Measurements from ENCODE around the gene BCL10. TPM values are rescaled to one million over a fixed set of nuclear protein-coding genes. Genes with fewer than 3 reads are reported as not detected.

Gene BCL10
- total RNA-seq, 1 experiment from 2014 or later, result 29.9 TPM

- peaks cover 9% of the 10 kb centered on the region; the same call in 1 of the 2 replicates for H3K36me3 ChIP-seq (ENCODE audit: low read depth, low read length)
- H3K9me2 ChIP-seq (replicated peaks; ENCODE audit: low read length), result no peaks in the 10 kb centered on the region
- no peaks in the 10 kb centered on the region for H3K27me3 ChIP-seq (ENCODE audit: low read length)
- H3K4me2 ChIP-seq (ENCODE audit: low read length), result no peak overlapping the region
- H3K79me2 ChIP-seq (ENCODE audit: low read length), result peaks cover 36% of the 10 kb centered on the region
- H2AFZ ChIP-seq (ENCODE audit: low read length), result no peak overlapping the region
- ChIA-PET POLR2A (ENCODE audit: unreplicated experiment) (no interaction called here), CTCF (no interaction called here)
- intact Hi-C loops (cut with micrococcal nuclease), result no loop called here
- no peaks in the 10 kb centered on the region for H3K9me3 ChIP-seq (ENCODE audit: low read length)
- DNase-seq, result no peak
- peaks cover 75% of the 10 kb centered on the region for H3K4me1 ChIP-seq (ENCODE audit: insufficient read depth, low read length)
- ATAC-seq, result no peak
- no peak overlapping the region for H3K27ac ChIP-seq (ENCODE audit: low read length)
- H3K9ac ChIP-seq (ENCODE audit: low read length), result no peak overlapping the region
- no peak for TF ChIP-seq EZH2phosphoT487 (IDR thresholded peaks at IDR 0.05; ENCODE audit: borderline replicate concordance, low read length)
- TF ChIP-seq EZH2 (IDR thresholded peaks at IDR 0.05; ENCODE audit: low read length, unreplicated experiment), result no peak
- TF ChIP-seq, protein P1, sequence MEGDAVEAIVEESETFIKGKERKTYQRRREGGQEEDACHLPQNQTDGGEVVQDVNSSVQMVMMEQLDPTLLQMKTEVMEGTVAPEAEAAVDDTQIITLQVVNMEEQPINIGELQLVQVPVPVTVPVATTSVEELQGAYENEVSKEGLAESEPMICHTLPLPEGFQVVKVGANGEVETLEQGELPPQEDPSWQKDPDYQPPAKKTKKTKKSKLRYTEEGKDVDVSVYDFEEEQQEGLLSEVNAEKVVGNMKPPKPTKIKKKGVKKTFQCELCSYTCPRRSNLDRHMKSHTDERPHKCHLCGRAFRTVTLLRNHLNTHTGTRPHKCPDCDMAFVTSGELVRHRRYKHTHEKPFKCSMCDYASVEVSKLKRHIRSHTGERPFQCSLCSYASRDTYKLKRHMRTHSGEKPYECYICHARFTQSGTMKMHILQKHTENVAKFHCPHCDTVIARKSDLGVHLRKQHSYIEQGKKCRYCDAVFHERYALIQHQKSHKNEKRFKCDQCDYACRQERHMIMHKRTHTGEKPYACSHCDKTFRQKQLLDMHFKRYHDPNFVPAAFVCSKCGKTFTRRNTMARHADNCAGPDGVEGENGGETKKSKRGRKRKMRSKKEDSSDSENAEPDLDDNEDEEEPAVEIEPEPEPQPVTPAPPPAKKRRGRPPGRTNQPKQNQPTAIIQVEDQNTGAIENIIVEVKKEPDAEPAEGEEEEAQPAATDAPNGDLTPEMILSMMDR (conservative IDR thresholded peaks at IDR 0.05; ENCODE audit: low read depth, low read length), result no peak
- BruUV-seq (replicated peaks), result no TSS peak
- no peak overlapping the region for H3K4me3 ChIP-seq (ENCODE audit: low read length)
- H4K20me1 ChIP-seq (ENCODE audit: low read length), result no peaks in the 10 kb centered on the region
- H3F3A ChIP-seq (ENCODE audit: low read length, unreplicated experiment), result no peaks in the 10 kb centered on the region
Observed at GRCh38 chr1:85323770-85324169, 47.3 kb upstream of the BCL10 start.

DNA sequence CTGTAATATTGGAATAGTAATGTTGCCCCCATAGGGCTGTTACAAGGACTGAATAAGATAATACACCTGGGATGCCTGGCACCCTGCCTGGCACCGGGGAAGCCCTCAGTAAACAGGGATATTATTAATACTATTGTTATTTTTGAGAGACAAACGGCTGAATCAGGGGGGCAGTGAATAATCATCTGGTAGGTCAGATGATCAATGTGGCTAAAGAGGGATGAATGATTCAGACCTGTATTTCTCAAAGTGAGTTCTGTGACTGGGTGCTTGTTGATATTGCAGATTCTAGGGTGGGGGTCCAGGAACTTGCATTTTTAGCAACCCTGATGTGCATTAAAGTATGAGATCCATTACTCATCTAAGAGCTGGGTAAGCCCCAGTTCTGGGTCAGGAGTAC, 46.2 kb upstream of the BCL10 start:
- Histone ChIP-seq H4K20me1 (ENCODE audit: low read length) (no peaks in the 10 kb centered on the region), H3K9me3 (ENCODE audit: low read length) (no peaks in the 10 kb centered on the region), H3K9me2 (replicated peaks; ENCODE audit: low read length) (no peaks in the 10 kb centered on the region), H3K27ac (ENCODE audit: low read length) (peak overlapping the region; percentile 8; the same call in 1 of the 2 replicates), H3K27me3 (ENCODE audit: low read length) (no peaks in the 10 kb centered on the region), H3K79me2 (ENCODE audit: low read length) (peaks cover 27% of the 10 kb centered on the region), H3F3A (ENCODE audit: low read length, unreplicated experiment) (no peaks in the 10 kb centered on the region), H3K4me2 (ENCODE audit: low read length) (no peak overlapping the region), H3K9ac (ENCODE audit: low read length) (no peak overlapping the region), H2AFZ (ENCODE audit: low read length) (no peak overlapping the region), H3K36me3 (ENCODE audit: low read depth, low read length) (peaks cover 12% of the 10 kb centered on the region; the same call in 1 of the 2 replicates), H3K4me1 (ENCODE audit: insufficient read depth, low read length) (peaks cover 72% of the 10 kb centered on the region), H3K4me3 (ENCODE audit: low read length) (no peak overlapping the region)
- TF ChIP-seq EZH2 (IDR thresholded peaks at IDR 0.05; ENCODE audit: low read length, unreplicated experiment), result no peak
- TF ChIP-seq, protein P1 (conservative IDR thresholded peaks at IDR 0.05; ENCODE audit: low read depth, low read length), result no peak
- no peak for TF ChIP-seq EZH2phosphoT487 (IDR thresholded peaks at IDR 0.05; ENCODE audit: borderline replicate concordance, low read length)
- BruUV-seq (replicated peaks), result no TSS peak
- intact Hi-C loops (cut with micrococcal nuclease), result no loop called here
- no peak for ATAC-seq
- POLR2A ChIA-PET (ENCODE audit: unreplicated experiment), result no interaction called here
- CTCF ChIA-PET, result no interaction called here
- peak; percentile 52 for DNase-seq

DNA sequence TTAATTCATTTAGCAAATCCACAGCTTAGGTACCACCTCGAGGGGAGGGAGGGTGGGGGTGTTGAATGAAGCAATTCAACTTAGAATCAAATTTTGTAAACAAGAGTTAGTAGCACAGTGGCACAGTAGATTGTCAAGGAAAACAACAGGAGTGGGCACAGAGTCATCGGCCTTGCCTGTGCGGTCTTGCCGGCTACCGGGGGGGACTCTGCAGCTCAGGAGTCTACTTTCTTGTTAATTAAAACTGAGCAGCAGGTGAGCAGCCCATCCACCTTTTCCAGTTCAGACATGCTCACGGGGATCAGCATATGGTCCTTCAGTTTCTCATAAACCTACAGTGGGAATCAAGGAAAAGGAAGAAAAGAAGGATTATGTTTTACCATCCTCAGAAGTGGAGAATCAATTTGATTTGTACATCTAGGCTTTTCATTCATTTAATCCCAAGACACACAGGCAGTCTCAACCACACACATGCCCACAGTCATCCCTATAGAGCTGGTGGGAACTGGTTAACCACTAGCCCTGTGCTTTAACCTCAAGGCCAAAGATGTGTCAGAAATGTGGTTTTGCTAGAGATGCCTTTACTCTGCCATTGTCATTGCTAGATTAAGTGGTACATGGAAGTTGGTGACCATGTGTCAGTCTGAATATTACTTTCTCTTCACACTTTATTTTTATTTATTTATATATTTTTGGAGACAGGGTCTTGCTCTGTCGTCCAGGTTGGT, 45.0 kb upstream of the BCL10 start:
- DNase-seq, result peak; percentile 72
- intact Hi-C loops (cut with micrococcal nuclease), result no loop called here
- H4K20me1 ChIP-seq (ENCODE audit: low read length), result no peaks in the 10 kb centered on the region
- H3K4me2 ChIP-seq (ENCODE audit: low read length), result no peak overlapping the region
- 0 out of 2 replicates have a peak, but pooled peaks have one; percentile 23 for ATAC-seq
- no peaks in the 10 kb centered on the region for H3K9me2 ChIP-seq (replicated peaks; ENCODE audit: low read length)
- no peak overlapping the region for H2AFZ ChIP-seq (ENCODE audit: low read length)
- no peak overlapping the region for H3K4me3 ChIP-seq (ENCODE audit: low read length)
- peaks cover 14% of the 10 kb centered on the region; the same call in 1 of the 2 replicates for H3K79me2 ChIP-seq (ENCODE audit: low read length)
- no peaks in the 10 kb centered on the region for H3F3A ChIP-seq (ENCODE audit: low read length, unreplicated experiment)
- POLR2A ChIA-PET (ENCODE audit: unreplicated experiment), result interaction anchor here (1.0 kb wide), 1 partner anchor 230 kb away, joined by 9 read pairs; no protein-coding TSS in a partner anchor
- H3K9ac ChIP-seq (ENCODE audit: low read length), result no peak overlapping the region
- CTCF ChIA-PET, result interaction anchor here (0.6 to 0.7 kb wide), 3 partner anchors 11 to 349 kb away, joined by 6 to 10 read pairs (median 9); no protein-coding TSS in a partner anchor
- TF ChIP-seq EZH2 (IDR thresholded peaks at IDR 0.05; ENCODE audit: low read length, unreplicated experiment) (no peak), EZH2phosphoT487 (IDR thresholded peaks at IDR 0.05; ENCODE audit: borderline replicate concordance, low read length) (no peak)
- TF ChIP-seq, protein P1 (conservative IDR thresholded peaks at IDR 0.05; ENCODE audit: low read depth, low read length), result no peak
- no peaks in the 10 kb centered on the region for H3K9me3 ChIP-seq (ENCODE audit: low read length)
- H3K27ac ChIP-seq (ENCODE audit: low read length), result no peak overlapping the region
- no peaks in the 10 kb centered on the region for H3K27me3 ChIP-seq (ENCODE audit: low read length)
- no TSS peak for BruUV-seq (replicated peaks)
- H3K4me1 ChIP-seq (ENCODE audit: insufficient read depth, low read length), result peaks cover 60% of the 10 kb centered on the region
- H3K36me3 ChIP-seq (ENCODE audit: low read depth, low read length), result peaks cover 12% of the 10 kb centered on the region; the same call in 1 of the 2 replicates
